IgD-negative memory B cell (primary cell): ENCODE measurements around the gene BABAM2. TPM values are rescaled to one million over a fixed set of nuclear protein-coding genes. Genes with fewer than 3 reads are reported as not detected.
"Not testable (repeated sequence)": the region's sequence is repeated elsewhere in the genome, so short reads cannot be mapped to it uniquely, and the experiment has no call there.

Experiments used
- H3K27ac Mint-ChIP-seq, 3 donors: one replicate each; pipeline ENCODE4 v1.8.0; 2020 to 2022; ENCODE audit warnings: mild to moderate bottlenecking in 3 of 3, mixed read lengths in 3 of 3, moderate library complexity in 1 of 3
- H3K27me3 Mint-ChIP-seq: one replicate; pipeline ENCODE4 v1.8.0; 2021; ENCODE audit warnings: mixed read lengths
- H3K36me3 Mint-ChIP-seq: one replicate; pipeline ENCODE4 v1.8.0; 2020; ENCODE audit warnings: mild to moderate bottlenecking, mixed read lengths
- H3K4me1 Mint-ChIP-seq, 3 donors: one replicate each; pipeline ENCODE4 v1.8.0; 2020 to 2022; ENCODE audit warnings: mixed read lengths in 3 of 3, mild to moderate bottlenecking in 1 of 3
- H3K4me3 Mint-ChIP-seq, 4 donors: one replicate each; pipeline ENCODE4 v1.8.0; 2020 to 2022; ENCODE audit warnings: mild to moderate bottlenecking in 4 of 4, mixed read lengths in 4 of 4, moderate library complexity in 3 of 4
- H3K9me3 Mint-ChIP-seq, 3 donors: one replicate each; pipeline ENCODE4 v1.8.0; 2020 to 2021; ENCODE audit warnings: mixed read lengths in 3 of 3, mild to moderate bottlenecking in 1 of 3
- polyA plus RNA-seq: library from polyadenylated mRNA; unstranded; fragments of 300-500 nt; fragmentation: Illumina TruSeq; gene quantifications from one replicate; pipeline ENCODE4 v1.2.3, GENCODE V29; 2021

BABAM2 gene
- polyA plus RNA-seq, 1 donor from 2014 or later: 57.9 TPM

- Mint-ChIP-seq H3K27ac (no peak overlapping the region), H3K27me3 (peaks cover 9% of the 10 kb centered on the region), H3K4me3 (no peak overlapping the region), H3K4me1 (peaks cover 1 to 7% (median 4%) of the 10 kb centered on the region in 3 donors), H3K9me3 (peaks cover 0 to 2% (median 0%) of the 10 kb centered on the region in 3 donors), H3K36me3 (no peaks in the 10 kb centered on the region)
These were observed 477.8 kb downstream of the BABAM2 start for GRCh38 chr2:28368357-28368798.

- peak overlapping the region in 1 of 3 donors; percentile 50 for H3K27ac Mint-ChIP-seq
- no peak overlapping the region for H3K4me3 Mint-ChIP-seq
- no peaks in the 10 kb centered on the region for H3K9me3 Mint-ChIP-seq
- peaks cover 1 to 7% (median 4%) of the 10 kb centered on the region in 3 donors for H3K4me1 Mint-ChIP-seq
- peaks cover 9% of the 10 kb centered on the region for H3K27me3 Mint-ChIP-seq
- no peaks in the 10 kb centered on the region for H3K36me3 Mint-ChIP-seq
These were observed 478.8 kb downstream of the BABAM2 start for GRCh38 chr2:28369358-28369757.

GRCh38 chr2:28370354-28370753 lies 479.8 kb downstream of the BABAM2 start:
- no peaks in the 10 kb centered on the region for H3K9me3 Mint-ChIP-seq
- no peaks in the 10 kb centered on the region for H3K36me3 Mint-ChIP-seq
- peak overlapping the region in 1 of 3 donors; percentile 17 for H3K27ac Mint-ChIP-seq
- H3K4me1 Mint-ChIP-seq: peaks cover 1 to 7% (median 4%) of the 10 kb centered on the region in 3 donors
- H3K4me3 Mint-ChIP-seq: no peak overlapping the region
- H3K27me3 Mint-ChIP-seq: peaks cover 9% of the 10 kb centered on the region

- H3K27me3 Mint-ChIP-seq, H3K27ac Mint-ChIP-seq, H3K36me3 Mint-ChIP-seq, H3K4me1 Mint-ChIP-seq, H3K9me3 Mint-ChIP-seq, H3K4me3 Mint-ChIP-seq: not testable (repeated sequence)
These were observed 481.2 kb downstream of the BABAM2 start for GRCh38 chr2:28371728-28372127.

- H3K4me3 Mint-ChIP-seq: no peak overlapping the region
- peaks cover 5% of the 10 kb centered on the region for H3K27me3 Mint-ChIP-seq
- H3K27ac Mint-ChIP-seq: no peak overlapping the region
- peaks cover 1 to 2% (median 2%) of the 10 kb centered on the region in 3 donors for H3K4me1 Mint-ChIP-seq
- no peaks in the 10 kb centered on the region for H3K36me3 Mint-ChIP-seq
- no peaks in the 10 kb centered on the region for H3K9me3 Mint-ChIP-seq
These were observed 483.3 kb downstream of the BABAM2 start for GRCh38 chr2:28373854-28374253.

GRCh38 chr2:28374331-28374730 lies 483.8 kb downstream of the BABAM2 start:
- no peaks in the 10 kb centered on the region for H3K9me3 Mint-ChIP-seq
- H3K36me3 Mint-ChIP-seq: no peaks in the 10 kb centered on the region
- H3K27me3 Mint-ChIP-seq: peaks cover 6% of the 10 kb centered on the region
- peaks cover 5 to 6% (median 6%) of the 10 kb centered on the region in 3 donors for H3K4me1 Mint-ChIP-seq
- H3K27ac Mint-ChIP-seq: no peak overlapping the region
- H3K4me3 Mint-ChIP-seq: no peak overlapping the region

- H3K4me3 Mint-ChIP-seq: no peak overlapping the region
- peaks cover 6% of the 10 kb centered on the region for H3K27me3 Mint-ChIP-seq
- no peak overlapping the region for H3K27ac Mint-ChIP-seq
- H3K36me3 Mint-ChIP-seq: no peaks in the 10 kb centered on the region
- H3K4me1 Mint-ChIP-seq: peaks cover 7 to 8% (median 8%) of the 10 kb centered on the region in 3 donors
- H3K9me3 Mint-ChIP-seq: no peaks in the 10 kb centered on the region
These were observed 484.7 kb downstream of the BABAM2 start for GRCh38 chr2:28375236-28375635.

GRCh38 chr2:28375742-28376631 lies 485.5 kb downstream of the BABAM2 start:
- Mint-ChIP-seq H3K4me1 (peaks cover 7 to 8% (median 8%) of the 10 kb centered on the region in 3 donors), H3K36me3 (no peaks in the 10 kb centered on the region), H3K4me3 (peak overlapping the region in 1 of 4 donors; percentile 25), H3K9me3 (no peaks in the 10 kb centered on the region), H3K27me3 (peaks cover 6% of the 10 kb centered on the region), H3K27ac (no peak overlapping the region)

- no peak overlapping the region for H3K4me3 Mint-ChIP-seq
- peaks cover 7 to 8% (median 8%) of the 10 kb centered on the region in 3 donors for H3K4me1 Mint-ChIP-seq
- H3K36me3 Mint-ChIP-seq: no peaks in the 10 kb centered on the region
- H3K9me3 Mint-ChIP-seq: no peaks in the 10 kb centered on the region
- H3K27me3 Mint-ChIP-seq: peaks cover 6% of the 10 kb centered on the region
- H3K27ac Mint-ChIP-seq: no peak overlapping the region
These were observed 486.8 kb downstream of the BABAM2 start for GRCh38 chr2:28377195-28377816.

- Mint-ChIP-seq H3K4me3 (no peak overlapping the region), H3K27me3 (peaks cover 10% of the 10 kb centered on the region), H3K36me3 (no peaks in the 10 kb centered on the region), H3K4me1 (peaks cover 7 to 8% (median 8%) of the 10 kb centered on the region in 3 donors), H3K27ac (peak overlapping the region in 1 of 3 donors; percentile 40), H3K9me3 (no peaks in the 10 kb centered on the region)
These were observed 487.6 kb downstream of the BABAM2 start for GRCh38 chr2:28377984-28378678.

GRCh38 chr2:28378679-28379584 lies 488.4 kb downstream of the BABAM2 start:
- H3K27me3 Mint-ChIP-seq: peaks cover 10% of the 10 kb centered on the region
- H3K36me3 Mint-ChIP-seq: no peaks in the 10 kb centered on the region
- H3K4me3 Mint-ChIP-seq: no peak overlapping the region
- H3K9me3 Mint-ChIP-seq: no peaks in the 10 kb centered on the region
- peaks cover 7 to 8% (median 8%) of the 10 kb centered on the region in 3 donors for H3K4me1 Mint-ChIP-seq
- peak overlapping the region in 1 of 3 donors; percentile 40 for H3K27ac Mint-ChIP-seq

GRCh38 chr2:28380219-28380618 lies 489.7 kb downstream of the BABAM2 start:
- Mint-ChIP-seq H3K4me1 (peaks cover 7 to 8% (median 8%) of the 10 kb centered on the region in 3 donors), H3K4me3 (no peak overlapping the region), H3K27ac (no peak overlapping the region), H3K9me3 (no peaks in the 10 kb centered on the region), H3K27me3 (peaks cover 10% of the 10 kb centered on the region), H3K36me3 (no peaks in the 10 kb centered on the region)

- no peaks in the 10 kb centered on the region for H3K36me3 Mint-ChIP-seq
- H3K9me3 Mint-ChIP-seq: no peaks in the 10 kb centered on the region
- H3K4me3 Mint-ChIP-seq: no peak overlapping the region
- peak overlapping the region in 1 of 3 donors; percentile 0 for H3K27ac Mint-ChIP-seq
- peaks cover 10% of the 10 kb centered on the region for H3K27me3 Mint-ChIP-seq
- H3K4me1 Mint-ChIP-seq: peaks cover 7 to 8% (median 8%) of the 10 kb centered on the region in 3 donors
These were observed 491.0 kb downstream of the BABAM2 start for GRCh38 chr2:28381225-28382180.
